ENCODE data around the gene TP63.

GRCh38 chr3:189622629-189623028 lies 8.6 kb upstream of the TP63 start:
- TF ChIP-seq EZH2 (IDR thresholded peaks at IDR 0.05; ENCODE audit: low read depth) = no peak
- TF ChIP-seq, protein P1, sequence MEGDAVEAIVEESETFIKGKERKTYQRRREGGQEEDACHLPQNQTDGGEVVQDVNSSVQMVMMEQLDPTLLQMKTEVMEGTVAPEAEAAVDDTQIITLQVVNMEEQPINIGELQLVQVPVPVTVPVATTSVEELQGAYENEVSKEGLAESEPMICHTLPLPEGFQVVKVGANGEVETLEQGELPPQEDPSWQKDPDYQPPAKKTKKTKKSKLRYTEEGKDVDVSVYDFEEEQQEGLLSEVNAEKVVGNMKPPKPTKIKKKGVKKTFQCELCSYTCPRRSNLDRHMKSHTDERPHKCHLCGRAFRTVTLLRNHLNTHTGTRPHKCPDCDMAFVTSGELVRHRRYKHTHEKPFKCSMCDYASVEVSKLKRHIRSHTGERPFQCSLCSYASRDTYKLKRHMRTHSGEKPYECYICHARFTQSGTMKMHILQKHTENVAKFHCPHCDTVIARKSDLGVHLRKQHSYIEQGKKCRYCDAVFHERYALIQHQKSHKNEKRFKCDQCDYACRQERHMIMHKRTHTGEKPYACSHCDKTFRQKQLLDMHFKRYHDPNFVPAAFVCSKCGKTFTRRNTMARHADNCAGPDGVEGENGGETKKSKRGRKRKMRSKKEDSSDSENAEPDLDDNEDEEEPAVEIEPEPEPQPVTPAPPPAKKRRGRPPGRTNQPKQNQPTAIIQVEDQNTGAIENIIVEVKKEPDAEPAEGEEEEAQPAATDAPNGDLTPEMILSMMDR (conservative IDR thresholded peaks at IDR 0.05) = no peak

Measured in PC-9 (cell line).